Spleen (tissue), 7 donors: ENCODE data around the gene RBM18.

Source experiments
- POLR2A ChIP-seq, 3 donors: fragments of 450-650 bp; IDR thresholded peaks; one replicate each; pipeline ENCODE4 v1.5.1; 2017; ENCODE audit warnings: antibody characterized with exemption in 3 of 3, mild to moderate bottlenecking in 1 of 3
- POLR2AphosphoS5 ChIP-seq, 3 donors: sonication (generic); formaldehyde crosslinking; IDR thresholded peaks; one replicate each; pipeline ENCODE4 v1.5.1; 2017; ENCODE audit warnings: antibody characterized with exemption in 3 of 3
- TF ChIP-seq, protein P1 (sequence below), 11 experiments: fragments of 200-600 bp in 7 of 11; fragments of 450-650 bp in 4 of 11; sonication (generic) in 4 of 11; IDR thresholded peaks in 8 of 11; conservative IDR thresholded peaks in 3 of 11; 1 replicate in 7 of 11; 2 replicates in 4 of 11; pipeline versions ENCODE4 v1.4.0 to v1.8.0; 2016 to 2021; ENCODE audit warnings: antibody characterized with exemption in 11 of 11, inconsistent platforms in 4 of 11, mild to moderate bottlenecking in 1 of 11
- donor health status: DM: no; HTN: no; CAD: no; lungs with moderate emphysema.
- donor health status: DM: no; HTN: no; CAD: no.
- donor health status: DM: no; HTN: no; CAD: no.

GRCh38 chr9:122236681-122237080 is 28.0 kb downstream of the RBM18 start:
- TF ChIP-seq POLR2A (IDR thresholded peaks at IDR 0.05) (no peak), POLR2AphosphoS5 (IDR thresholded peaks at IDR 0.05) (no peak)
- TF ChIP-seq, protein P1, sequence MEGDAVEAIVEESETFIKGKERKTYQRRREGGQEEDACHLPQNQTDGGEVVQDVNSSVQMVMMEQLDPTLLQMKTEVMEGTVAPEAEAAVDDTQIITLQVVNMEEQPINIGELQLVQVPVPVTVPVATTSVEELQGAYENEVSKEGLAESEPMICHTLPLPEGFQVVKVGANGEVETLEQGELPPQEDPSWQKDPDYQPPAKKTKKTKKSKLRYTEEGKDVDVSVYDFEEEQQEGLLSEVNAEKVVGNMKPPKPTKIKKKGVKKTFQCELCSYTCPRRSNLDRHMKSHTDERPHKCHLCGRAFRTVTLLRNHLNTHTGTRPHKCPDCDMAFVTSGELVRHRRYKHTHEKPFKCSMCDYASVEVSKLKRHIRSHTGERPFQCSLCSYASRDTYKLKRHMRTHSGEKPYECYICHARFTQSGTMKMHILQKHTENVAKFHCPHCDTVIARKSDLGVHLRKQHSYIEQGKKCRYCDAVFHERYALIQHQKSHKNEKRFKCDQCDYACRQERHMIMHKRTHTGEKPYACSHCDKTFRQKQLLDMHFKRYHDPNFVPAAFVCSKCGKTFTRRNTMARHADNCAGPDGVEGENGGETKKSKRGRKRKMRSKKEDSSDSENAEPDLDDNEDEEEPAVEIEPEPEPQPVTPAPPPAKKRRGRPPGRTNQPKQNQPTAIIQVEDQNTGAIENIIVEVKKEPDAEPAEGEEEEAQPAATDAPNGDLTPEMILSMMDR (IDR thresholded peaks at IDR 0.05 in 8 of 11, conservative IDR thresholded peaks at IDR 0.05 in 3 of 11): no peak
